A673 (cell line): ENCODE results near the gene MTM1.

Experiments used
- EZH2 ChIP-seq: fragments of 200-600 bp; sonication (generic); IDR thresholded peaks from 2 replicates; pipeline ENCODE4 v1.6.1; 2017; ENCODE audit warnings: borderline replicate concordance, low read depth, mild to moderate bottlenecking, mixed read lengths, antibody characterized with exemption, low read length; ENCODE audit not compliant: poor library complexity, severe bottlenecking
- TF ChIP-seq, protein P1 (sequence below): fragments of 300-800, 200-600 bp; sonication (generic); conservative IDR thresholded peaks from 2 replicates; pipeline ENCODE4 v1.5.1; 2017; ENCODE audit warnings: low read depth, mild to moderate bottlenecking, antibody characterized with exemption, low read length, moderate library complexity, mixed read lengths

DNA sequence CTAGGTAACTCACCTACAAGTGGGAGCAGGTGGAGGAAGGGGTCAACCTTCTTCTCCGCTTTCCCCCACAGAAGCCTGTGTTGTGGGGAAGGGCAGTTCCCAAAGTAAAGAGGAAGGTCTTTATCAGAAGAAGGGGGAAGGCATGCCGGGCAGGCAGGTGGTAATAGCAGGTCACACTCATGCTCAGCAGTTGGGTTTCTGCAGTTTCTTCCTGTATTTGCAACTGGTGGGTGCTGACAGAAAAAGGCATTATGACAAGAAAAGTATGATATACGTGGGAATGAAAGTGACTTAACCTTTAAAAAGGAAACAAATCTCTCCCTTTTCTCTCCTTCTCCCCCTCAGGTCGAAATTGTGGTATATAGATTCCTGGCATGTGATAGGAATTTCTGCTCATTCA is 128.4 kb downstream of the MTM1 start:
- TF ChIP-seq, protein P1, sequence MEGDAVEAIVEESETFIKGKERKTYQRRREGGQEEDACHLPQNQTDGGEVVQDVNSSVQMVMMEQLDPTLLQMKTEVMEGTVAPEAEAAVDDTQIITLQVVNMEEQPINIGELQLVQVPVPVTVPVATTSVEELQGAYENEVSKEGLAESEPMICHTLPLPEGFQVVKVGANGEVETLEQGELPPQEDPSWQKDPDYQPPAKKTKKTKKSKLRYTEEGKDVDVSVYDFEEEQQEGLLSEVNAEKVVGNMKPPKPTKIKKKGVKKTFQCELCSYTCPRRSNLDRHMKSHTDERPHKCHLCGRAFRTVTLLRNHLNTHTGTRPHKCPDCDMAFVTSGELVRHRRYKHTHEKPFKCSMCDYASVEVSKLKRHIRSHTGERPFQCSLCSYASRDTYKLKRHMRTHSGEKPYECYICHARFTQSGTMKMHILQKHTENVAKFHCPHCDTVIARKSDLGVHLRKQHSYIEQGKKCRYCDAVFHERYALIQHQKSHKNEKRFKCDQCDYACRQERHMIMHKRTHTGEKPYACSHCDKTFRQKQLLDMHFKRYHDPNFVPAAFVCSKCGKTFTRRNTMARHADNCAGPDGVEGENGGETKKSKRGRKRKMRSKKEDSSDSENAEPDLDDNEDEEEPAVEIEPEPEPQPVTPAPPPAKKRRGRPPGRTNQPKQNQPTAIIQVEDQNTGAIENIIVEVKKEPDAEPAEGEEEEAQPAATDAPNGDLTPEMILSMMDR = no peak
- TF ChIP-seq EZH2 = no peak
